H9 (cell line): ENCODE measurements around the gene LRP1B. TPM values are rescaled to one million over a fixed set of nuclear protein-coding genes. Genes with fewer than 3 reads are reported as not detected.

Experiments
- DNase-seq: peaks from one replicate; pipeline ENCODE4 v3.0.0-alpha.2; 2017
- H2AFZ ChIP-seq: one replicate; pipeline ENCODE4 v1.6.1; 2013; ENCODE audit warnings: mild to moderate bottlenecking, low read length, control low read depth, moderate library complexity
- H2AK5ac ChIP-seq: 2 replicates; pipeline ENCODE4 v1.6.1; 2013; ENCODE audit warnings: low read length, control low read depth, mixed read lengths; ENCODE audit not compliant: insufficient read length
- H2BK120ac ChIP-seq: one replicate; pipeline ENCODE4 v1.6.1; 2013; ENCODE audit warnings: low read depth, mild to moderate bottlenecking, low read length, control low read depth, inconsistent platforms; ENCODE audit not compliant: poor library complexity, severe bottlenecking
- H2BK12ac ChIP-seq: 2 replicates; pipeline ENCODE4 v1.6.1; 2013; ENCODE audit warnings: low read length, control low read depth, mixed read lengths, low read depth; ENCODE audit not compliant: insufficient read length
- H2BK15ac ChIP-seq: 2 replicates; pipeline ENCODE4 v1.6.1; 2013; ENCODE audit warnings: low read depth, low read length, control low read depth
- H2BK20ac ChIP-seq: one replicate; pipeline ENCODE4 v1.6.1; 2013; ENCODE audit warnings: low read depth, mild to moderate bottlenecking, low read length, control low read depth, inconsistent platforms; ENCODE audit not compliant: poor library complexity, severe bottlenecking
- H2BK5ac ChIP-seq: 2 replicates; pipeline ENCODE4 v1.6.1; 2013; ENCODE audit warnings: low read length, control low read depth, mixed read lengths; ENCODE audit not compliant: insufficient read length
- H3K14ac ChIP-seq: 2 replicates; pipeline ENCODE4 v1.6.1; 2013; ENCODE audit warnings: low read length, control low read depth; ENCODE audit not compliant: insufficient read depth
- H3K18ac ChIP-seq: 2 replicates; pipeline ENCODE4 v1.6.1; 2013; ENCODE audit warnings: low read depth, mild to moderate bottlenecking, mixed read lengths, low read length, control low read depth; ENCODE audit not compliant: insufficient read length
- H3K23ac ChIP-seq: 2 replicates; pipeline ENCODE4 v1.6.1; 2013; ENCODE audit warnings: low read length, control low read depth, mixed read lengths, low read depth; ENCODE audit not compliant: insufficient read length
- H3K23me2 ChIP-seq: 2 replicates; pipeline ENCODE4 v1.6.1; 2013; ENCODE audit warnings: low read depth, mild to moderate bottlenecking, mixed read lengths, low read length, control low read depth; ENCODE audit not compliant: insufficient read length, poor library complexity, severe bottlenecking
- H3K27ac ChIP-seq: 2 replicates; pipeline ENCODE4 v1.5.1; 2013; ENCODE audit warnings: low read length, control low read depth, mixed read lengths, low read depth; ENCODE audit not compliant: insufficient read length
- H3K27me3 ChIP-seq: 2 replicates; pipeline ENCODE4 v1.6.1; 2013; ENCODE audit warnings: low read length, control low read depth, inconsistent platforms; ENCODE audit not compliant: insufficient read depth
- H3K4ac ChIP-seq: 2 replicates; pipeline ENCODE4 v1.6.1; 2013; ENCODE audit warnings: low read depth, mild to moderate bottlenecking, control low read depth, inconsistent platforms, low read length, moderate library complexity
- H3K4me1 ChIP-seq: 2 replicates; pipeline ENCODE4 v1.6.1; 2013; ENCODE audit warnings: low read length, control low read depth, inconsistent platforms; ENCODE audit not compliant: insufficient read depth
- H3K4me2 ChIP-seq: 2 replicates; pipeline ENCODE4 v1.6.1; 2013; ENCODE audit warnings: low read length, control low read depth, mixed read lengths; ENCODE audit not compliant: insufficient read length, insufficient read depth
- H3K56ac ChIP-seq: 2 replicates; pipeline ENCODE4 v1.6.1; 2013; ENCODE audit warnings: low read depth, mild to moderate bottlenecking, mixed read lengths, low read length, control low read depth; ENCODE audit not compliant: insufficient read length
- H3K79me1 ChIP-seq: 2 replicates; pipeline ENCODE4 v1.6.1; 2013; ENCODE audit warnings: low read depth, mild to moderate bottlenecking, moderate library complexity, low read length, control low read depth, inconsistent platforms; ENCODE audit not compliant: insufficient read depth, poor library complexity, severe bottlenecking
- H3K79me2 ChIP-seq: 2 replicates; pipeline ENCODE4 v1.6.1; 2013; ENCODE audit warnings: low read length, control low read depth, inconsistent platforms; ENCODE audit not compliant: insufficient read depth
- H3K9ac ChIP-seq: 2 replicates; pipeline ENCODE4 v1.6.1; 2013; ENCODE audit warnings: low read length, control low read depth, mixed read lengths; ENCODE audit not compliant: insufficient read length; ENCODE audit errors: extremely low read depth
- H3K9me3 ChIP-seq: one replicate; pipeline ENCODE4 v1.6.1; 2013; ENCODE audit warnings: low read depth, low read length, inconsistent platforms; ENCODE audit not compliant: control insufficient read depth
- H3T11ph ChIP-seq: one replicate; pipeline ENCODE4 v1.6.1; 2013; ENCODE audit warnings: mild to moderate bottlenecking, low read length, control low read depth, inconsistent platforms
- H4K20me1 ChIP-seq: one replicate; pipeline ENCODE4 v1.6.1; 2013; ENCODE audit not compliant: control insufficient read depth, insufficient read length, insufficient read depth
- H4K5ac ChIP-seq: 2 replicates; pipeline ENCODE4 v1.6.1; 2013; ENCODE audit warnings: low read depth, mild to moderate bottlenecking, mixed read lengths, low read length, control low read depth; ENCODE audit not compliant: insufficient read length
- H4K8ac ChIP-seq: replicated peaks from 2 replicates; pipeline ENCODE4 v1.6.1; 2013; ENCODE audit warnings: low read length, control low read depth, mixed read lengths, low read depth; ENCODE audit not compliant: insufficient read length
- H4K91ac ChIP-seq: 2 replicates; pipeline ENCODE4 v1.6.1; 2013; ENCODE audit warnings: low read depth, mild to moderate bottlenecking, moderate library complexity, mixed read lengths, low read length, control low read depth; ENCODE audit not compliant: insufficient read length
- H3K27ac Mint-ChIP-seq, 3 experiments: 2 replicates in 2 of 3; 3 replicates in 1 of 3; pipeline ENCODE4 v1.8.0; 2020 to 2021; ENCODE audit warnings: mixed read lengths in 3 of 3, mild to moderate bottlenecking in 1 of 3, moderate library complexity in 1 of 3
- H3K27me3 Mint-ChIP-seq: 2 replicates; pipeline ENCODE4 v1.8.0; 2021; ENCODE audit warnings: low read depth, mild to moderate bottlenecking, moderate library complexity, mixed read lengths
- H3K36me3 Mint-ChIP-seq, 3 experiments: 2 replicates in 2 of 3; 3 replicates in 1 of 3; pipeline ENCODE4 v1.8.0; 2020 to 2021; ENCODE audit warnings: low read depth in 3 of 3, mixed read lengths in 3 of 3; ENCODE audit not compliant: insufficient read depth in 1 of 3
- H3K4me1 Mint-ChIP-seq, 2 experiments: 2 replicates each; pipeline ENCODE4 v1.8.0; 2020; ENCODE audit warnings: mixed read lengths in 2 of 2
- H3K4me3 Mint-ChIP-seq, 2 experiments: 2 replicates in 1 of 2; 3 replicates in 1 of 2; pipeline ENCODE4 v1.8.0; 2020 to 2021; ENCODE audit warnings: mild to moderate bottlenecking in 2 of 2, mixed read lengths in 2 of 2, moderate library complexity in 1 of 2
- H3K9me3 Mint-ChIP-seq, 2 experiments: 2 replicates in 1 of 2; 3 replicates in 1 of 2; pipeline ENCODE4 v1.8.0; 2020; ENCODE audit warnings: mild to moderate bottlenecking in 2 of 2, mixed read lengths in 2 of 2, moderate library complexity in 1 of 2
- WGBS: extraction: QIAGEN DNeasy Blood & Tissue Kit; methylation state at CpG from one replicate; pipeline ENCODE4 v1.1.7; 2013; ENCODE audit warnings: missing lambda C conversion rate, low lambda C conversion rate, mixed read lengths; ENCODE audit not compliant: insufficient read length; ENCODE audit errors: extremely low coverage; 5-methylcytosine and 5-hydroxymethylcytosine counted together
- total RNA-seq: library from RNA; stranded (reverse); gene quantifications from 2 replicates; pipeline ENCODE4 v1.2.1, GENCODE V29; 2021
- TF ChIP-seq, protein P1 (sequence below): fragments of 200-600 bp; sonication (generic); conservative IDR thresholded peaks from 3 replicates; pipeline ENCODE4 v1.8.0; 2021; ENCODE audit warnings: antibody characterized with exemption, mild to moderate bottlenecking

The LRP1B gene
- total RNA-seq, 1 experiment from 2014 or later = not detected

DNA sequence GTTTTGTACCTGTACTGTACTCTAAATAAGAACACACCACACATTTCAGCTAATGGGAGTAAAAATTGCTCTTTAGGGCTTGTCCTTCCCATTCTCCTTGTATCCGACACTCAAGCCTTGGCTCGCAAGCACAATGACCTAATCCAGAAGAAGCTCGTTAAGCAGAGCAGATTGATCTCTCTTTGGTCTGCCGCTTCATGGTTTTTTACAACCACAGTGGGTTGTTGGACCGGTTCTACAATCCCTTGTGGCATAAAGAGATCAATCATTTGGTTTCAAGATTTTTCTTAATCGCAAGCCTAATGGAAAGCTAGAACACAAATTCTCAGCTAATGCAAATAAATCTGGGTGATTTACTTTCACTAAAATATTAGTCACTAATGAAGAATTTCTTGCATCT, 662.1 kb downstream of the LRP1B start:
- no peaks in the 10 kb centered on the region for H3K79me2 ChIP-seq
- H2BK120ac ChIP-seq = no peak overlapping the region
- no peak overlapping the region for H3T11ph ChIP-seq
- H3K23me2 ChIP-seq = no peaks in the 10 kb centered on the region
- no peak overlapping the region for H3K9ac ChIP-seq
- TF ChIP-seq, protein P1, sequence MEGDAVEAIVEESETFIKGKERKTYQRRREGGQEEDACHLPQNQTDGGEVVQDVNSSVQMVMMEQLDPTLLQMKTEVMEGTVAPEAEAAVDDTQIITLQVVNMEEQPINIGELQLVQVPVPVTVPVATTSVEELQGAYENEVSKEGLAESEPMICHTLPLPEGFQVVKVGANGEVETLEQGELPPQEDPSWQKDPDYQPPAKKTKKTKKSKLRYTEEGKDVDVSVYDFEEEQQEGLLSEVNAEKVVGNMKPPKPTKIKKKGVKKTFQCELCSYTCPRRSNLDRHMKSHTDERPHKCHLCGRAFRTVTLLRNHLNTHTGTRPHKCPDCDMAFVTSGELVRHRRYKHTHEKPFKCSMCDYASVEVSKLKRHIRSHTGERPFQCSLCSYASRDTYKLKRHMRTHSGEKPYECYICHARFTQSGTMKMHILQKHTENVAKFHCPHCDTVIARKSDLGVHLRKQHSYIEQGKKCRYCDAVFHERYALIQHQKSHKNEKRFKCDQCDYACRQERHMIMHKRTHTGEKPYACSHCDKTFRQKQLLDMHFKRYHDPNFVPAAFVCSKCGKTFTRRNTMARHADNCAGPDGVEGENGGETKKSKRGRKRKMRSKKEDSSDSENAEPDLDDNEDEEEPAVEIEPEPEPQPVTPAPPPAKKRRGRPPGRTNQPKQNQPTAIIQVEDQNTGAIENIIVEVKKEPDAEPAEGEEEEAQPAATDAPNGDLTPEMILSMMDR = no peak
- no peak overlapping the region for H4K8ac ChIP-seq
- no peak overlapping the region for H3K4me3 Mint-ChIP-seq
- H4K91ac ChIP-seq = no peak overlapping the region
- H2BK12ac ChIP-seq = no peak overlapping the region
- H3K27me3 Mint-ChIP-seq = no peaks in the 10 kb centered on the region
- no peak overlapping the region for H2BK15ac ChIP-seq
- no peak overlapping the region for H2AFZ ChIP-seq
- no peak overlapping the region for H4K5ac ChIP-seq
- H4K20me1 ChIP-seq = no peaks in the 10 kb centered on the region
- H2AK5ac ChIP-seq = no peak overlapping the region
- H3K36me3 Mint-ChIP-seq = no peaks in the 10 kb centered on the region
- no peak overlapping the region for H3K23ac ChIP-seq
- no peak overlapping the region for H3K14ac ChIP-seq
- no peaks in the 10 kb centered on the region for H3K27me3 ChIP-seq
- no peaks in the 10 kb centered on the region for H3K9me3 ChIP-seq
- H3K27ac Mint-ChIP-seq = 0 out of 7 replicates have a peak overlapping the region, but pooled peaks of 1 of the 3 experiments have one; percentile 44
- no peak overlapping the region for H3K4ac ChIP-seq
- H2BK5ac ChIP-seq = no peak overlapping the region
- no peaks in the 10 kb centered on the region for H3K9me3 Mint-ChIP-seq
- H3K56ac ChIP-seq = no peak overlapping the region
- DNase-seq = no peak
- no peaks in the 10 kb centered on the region for H3K79me1 ChIP-seq
- H3K18ac ChIP-seq = no peak overlapping the region
- H2BK20ac ChIP-seq = no peak overlapping the region
- H3K27ac ChIP-seq = no peak overlapping the region
- no CpG with 5 or more reads among the region's 6 CpGs for WGBS
- H3K4me1 Mint-ChIP-seq = peaks cover 18 to 20% of the 10 kb centered on the region in 2 experiments
- no peak overlapping the region for H3K4me2 ChIP-seq
- H3K4me1 ChIP-seq = no peaks in the 10 kb centered on the region
